HuH-7.5 (cell line): ENCODE measurements around the gene ARHGEF40.

Source experiments
- DNase-seq: peaks from one replicate; pipeline ENCODE4 v3.0.0; 2011; ENCODE audit warnings: low spot score

Gene ARHGEF40

DNA sequence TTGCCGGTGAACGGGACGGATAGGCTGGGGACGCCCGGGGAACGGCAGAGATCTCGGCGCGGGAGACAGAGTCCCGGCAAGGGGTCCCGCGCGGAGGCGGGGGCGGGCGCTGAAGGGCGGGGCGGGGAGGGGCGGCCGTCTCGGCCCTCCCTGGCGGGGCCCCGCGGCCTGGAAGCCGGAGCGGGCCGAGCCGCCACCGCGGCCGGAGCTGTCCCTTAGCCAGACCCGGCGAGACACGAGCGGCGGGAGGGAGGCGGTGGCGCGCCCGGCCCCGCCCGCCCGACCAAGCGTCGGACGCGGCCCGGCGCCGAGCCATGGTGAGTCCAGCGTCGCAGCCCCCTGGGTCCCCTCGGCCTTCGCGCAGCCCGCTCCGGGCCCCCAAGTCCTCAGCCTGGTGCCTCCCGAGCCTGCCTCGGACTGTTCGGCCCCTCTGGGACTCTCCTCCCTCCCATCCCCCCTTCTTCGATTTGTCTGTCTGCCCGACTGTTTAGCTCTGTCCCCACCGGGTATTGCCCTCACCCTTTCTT is at the start of gene ARHGEF40:
Gene ARHGEF40 (plus strand): TSS at position 222 of the 527 bp plus-strand sequence. CDS start 93 bp downstream, at position 315.
- DNase-seq, result peak; percentile 63

DNA sequence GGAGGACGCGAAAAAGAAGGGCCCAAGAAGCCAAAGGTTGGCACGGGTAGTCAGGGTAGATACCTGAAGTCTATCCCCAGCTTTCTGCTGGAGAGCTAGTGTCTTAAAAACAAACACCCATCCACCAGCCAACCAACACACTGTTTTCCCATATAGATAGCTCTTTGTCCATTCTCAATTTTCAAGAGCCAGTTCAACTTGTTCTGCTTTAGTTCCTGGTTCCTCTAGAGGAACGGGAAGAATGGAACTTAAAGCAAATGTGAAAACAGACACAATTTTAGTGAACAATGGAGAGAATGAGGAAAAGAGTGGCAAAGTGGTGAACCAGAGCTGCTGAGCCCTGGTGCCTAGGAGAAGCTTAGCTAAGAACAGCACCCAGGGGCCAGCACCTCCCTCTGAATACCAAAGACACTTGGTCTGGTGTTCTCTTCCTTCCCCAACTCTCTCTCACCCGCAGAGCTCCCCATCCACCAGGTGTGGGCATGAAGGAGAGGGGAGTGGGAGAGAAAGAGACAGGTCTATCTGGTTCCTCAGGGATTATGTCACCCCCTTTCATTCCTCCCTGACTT is 49.0 kb upstream of the ARHGEF40 start:
- no peak for DNase-seq

DNA sequence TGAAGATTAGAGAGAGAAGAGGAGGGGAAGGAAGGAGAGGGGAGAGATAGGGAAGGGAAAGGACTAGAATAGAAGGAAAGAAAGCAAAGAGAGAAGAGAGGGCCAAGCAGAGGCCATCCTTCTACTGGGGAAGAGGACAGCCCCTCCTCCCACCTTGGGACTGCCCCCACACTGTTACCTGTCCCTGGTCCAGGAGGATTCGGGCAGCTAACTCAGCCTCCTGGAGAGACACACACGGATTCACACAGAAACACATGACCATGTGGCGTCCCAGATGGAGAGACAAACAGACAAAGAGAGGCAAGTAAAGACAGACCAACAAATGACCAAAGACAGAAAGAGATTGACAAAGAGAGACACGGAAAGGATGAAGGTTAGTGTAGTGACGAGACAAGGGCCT is 47.4 kb upstream of the ARHGEF40 start:
- no peak for DNase-seq

DNA sequence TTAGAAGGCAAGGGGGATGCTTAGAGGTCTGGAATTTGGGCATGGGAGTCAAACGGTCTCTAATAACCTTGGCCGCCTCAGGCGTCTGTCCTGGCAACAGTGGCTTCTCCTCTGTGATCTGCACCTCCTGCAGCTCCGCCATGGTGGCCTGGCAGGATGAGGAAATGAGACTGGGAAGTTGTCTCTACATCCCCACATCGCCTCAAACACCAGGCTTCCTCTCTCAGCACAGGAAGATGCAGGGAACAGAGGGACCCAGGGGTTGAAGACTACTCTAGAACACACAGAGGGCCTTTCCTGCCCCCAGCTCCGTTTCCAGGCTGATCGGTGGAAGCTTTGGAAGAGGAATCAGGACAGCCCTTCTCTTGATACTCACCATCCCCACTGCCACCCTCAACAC is 46.9 kb upstream of the ARHGEF40 start:
- DNase-seq, result no peak

DNA sequence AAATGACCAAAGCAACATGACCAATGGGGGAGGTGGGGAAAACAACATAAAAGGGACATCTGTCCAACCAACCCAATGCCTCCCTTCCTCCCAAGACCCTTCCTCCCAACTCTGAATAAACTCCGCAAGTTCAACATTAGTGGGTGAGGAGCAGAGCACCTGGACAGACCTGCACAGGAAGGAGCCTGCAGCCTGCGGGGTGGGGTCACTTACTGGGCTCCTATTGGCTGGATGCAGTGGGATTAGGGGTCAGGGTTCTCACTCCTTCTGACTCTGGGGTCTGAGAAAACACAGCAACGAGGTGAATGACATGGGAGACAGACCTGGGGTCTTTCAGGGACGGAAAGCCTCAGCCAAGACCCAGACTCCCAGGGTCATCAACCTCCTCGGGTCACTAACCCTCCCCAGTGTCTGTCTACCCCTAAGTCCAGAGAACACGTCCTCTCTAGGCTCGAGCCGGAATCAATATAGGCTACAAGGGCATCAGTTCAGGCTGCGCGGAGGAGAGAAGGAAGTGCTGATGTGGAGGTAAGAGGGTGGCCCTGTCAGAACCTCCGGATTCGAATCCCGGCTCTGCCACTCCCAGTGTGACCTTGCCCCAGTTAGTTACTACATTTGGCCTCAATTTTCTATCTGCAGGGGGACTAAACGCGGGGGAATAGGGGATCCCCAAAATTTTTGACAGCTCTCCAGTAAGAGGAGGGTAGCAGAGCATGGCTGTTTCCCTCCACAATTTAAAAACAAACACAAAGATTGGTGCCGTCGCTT is 46.1 kb upstream of the ARHGEF40 start:
- peak; percentile 43 for DNase-seq

DNA sequence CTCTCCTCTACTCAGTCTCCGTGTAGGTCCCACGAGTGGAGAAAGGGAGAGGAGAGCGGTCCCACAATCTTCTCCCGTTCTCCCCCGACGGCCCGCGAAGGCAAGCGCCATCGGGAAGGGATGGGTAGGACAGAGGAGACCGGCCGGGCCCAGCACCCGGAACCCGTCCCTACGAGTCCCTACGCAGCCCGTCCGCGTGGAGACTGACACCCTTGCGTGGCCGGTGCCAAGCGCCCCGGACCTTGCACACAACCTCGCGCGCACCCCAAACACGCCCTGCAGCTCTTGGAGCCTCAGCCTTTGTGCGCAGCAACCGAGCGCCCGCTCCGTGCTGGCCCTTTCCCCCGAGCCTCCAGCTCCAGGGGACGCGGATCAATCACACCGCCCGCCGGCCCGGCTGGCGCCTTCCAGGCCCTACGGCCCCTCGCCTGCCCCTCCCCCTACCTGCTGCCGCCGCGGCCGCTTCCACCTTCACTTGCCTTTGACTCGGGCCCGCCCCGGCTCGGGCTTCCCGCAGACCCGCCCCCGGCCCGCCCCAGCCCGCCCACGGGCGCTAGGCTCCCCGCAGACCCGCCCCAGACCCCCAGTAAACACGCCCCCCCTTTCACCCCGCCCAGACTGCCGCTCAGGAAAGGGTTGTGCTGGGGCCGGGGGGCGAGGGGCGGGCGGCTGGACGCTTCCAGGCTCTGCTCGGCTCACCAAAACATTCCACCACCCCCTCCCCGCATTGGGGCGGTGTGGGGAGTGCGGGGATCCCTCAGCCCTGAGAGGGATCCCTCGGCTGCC is 45.3 kb upstream of the ARHGEF40 start, which contains the start of gene NDRG2:
Gene NDRG2 (minus strand): TSS at position 477 of the 786 bp plus-strand sequence. CDS start 1,746 bp downstream, outside the sequence.
- peak; percentile 81 for DNase-seq

DNA sequence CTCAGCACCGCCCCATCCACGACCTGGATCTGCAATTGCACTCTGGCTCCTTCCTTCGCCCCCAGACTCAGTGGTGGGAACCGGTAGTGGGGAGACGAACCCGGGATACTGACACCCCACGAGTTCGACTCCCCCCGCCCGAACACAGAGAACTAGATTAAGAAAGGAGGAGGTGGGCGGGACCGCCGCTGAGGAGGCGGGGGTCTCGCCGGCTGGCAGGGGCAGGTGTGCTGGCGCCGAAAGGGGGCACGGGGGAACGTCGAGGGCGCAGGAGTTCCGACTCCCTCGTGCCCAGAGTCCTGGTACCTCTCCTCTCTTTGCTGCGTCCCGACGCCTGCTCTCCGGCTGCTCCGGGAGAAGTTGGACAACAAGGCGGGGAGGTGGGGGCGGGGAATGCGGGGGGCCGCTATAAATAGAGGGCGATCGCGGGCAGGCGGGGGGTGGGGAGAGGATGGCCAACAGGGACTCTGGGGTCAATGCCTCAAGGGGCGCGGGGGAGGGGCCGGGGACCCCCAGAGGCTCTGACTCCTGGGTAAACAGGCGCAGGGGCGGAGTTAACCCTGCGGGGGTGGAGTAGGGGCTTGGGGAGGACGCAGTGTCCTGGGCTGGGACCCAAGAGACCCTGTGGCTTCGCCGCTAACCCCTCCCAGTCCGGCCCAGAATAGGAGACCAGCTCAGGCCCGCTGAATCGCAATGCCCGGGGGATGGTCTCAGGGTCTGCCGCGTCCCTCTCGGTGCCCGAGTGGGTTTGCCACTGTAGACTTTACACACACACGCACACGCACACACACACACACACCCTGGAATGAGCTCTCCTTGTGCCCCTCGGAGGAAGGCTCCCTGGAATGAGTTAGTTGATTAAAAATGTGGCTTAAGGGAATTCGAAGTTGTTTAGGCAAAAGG is 44.5 kb upstream of the ARHGEF40 start:
- no peak for DNase-seq

DNA sequence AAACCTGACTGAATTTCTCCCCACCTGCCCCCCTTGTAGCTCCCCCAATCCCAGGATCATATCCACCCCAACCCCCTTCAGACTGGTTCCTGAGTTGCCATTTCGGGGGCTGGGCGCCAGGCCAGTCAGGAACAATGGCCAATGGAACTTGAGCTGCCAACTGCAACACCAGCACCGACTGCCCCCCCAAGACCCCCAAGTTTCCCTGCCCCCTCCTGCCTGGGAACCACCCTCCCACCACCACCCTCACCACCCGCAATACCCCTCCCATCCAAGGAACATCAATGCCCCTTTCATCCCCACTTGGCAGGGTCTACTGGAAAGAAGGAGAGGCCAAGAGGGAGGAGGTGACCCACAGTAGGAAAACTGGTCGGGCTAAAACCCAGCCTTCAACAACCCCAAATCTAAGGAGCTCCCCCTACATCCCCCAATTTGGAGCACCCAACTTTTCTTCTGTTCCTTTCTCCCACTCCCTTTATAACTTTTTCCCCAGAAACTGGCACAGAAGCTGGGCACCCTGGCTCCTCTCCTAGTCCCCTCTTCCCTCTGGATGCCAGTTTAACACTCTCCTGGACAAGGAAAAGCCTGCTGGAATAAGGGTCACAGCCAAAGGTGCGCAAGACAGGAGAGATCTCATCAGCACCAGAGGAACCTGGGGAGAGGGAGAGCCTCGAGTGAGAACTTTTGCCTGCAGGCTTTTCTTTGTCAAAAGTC is 43.7 kb upstream of the ARHGEF40 start:
- no peak for DNase-seq

DNA sequence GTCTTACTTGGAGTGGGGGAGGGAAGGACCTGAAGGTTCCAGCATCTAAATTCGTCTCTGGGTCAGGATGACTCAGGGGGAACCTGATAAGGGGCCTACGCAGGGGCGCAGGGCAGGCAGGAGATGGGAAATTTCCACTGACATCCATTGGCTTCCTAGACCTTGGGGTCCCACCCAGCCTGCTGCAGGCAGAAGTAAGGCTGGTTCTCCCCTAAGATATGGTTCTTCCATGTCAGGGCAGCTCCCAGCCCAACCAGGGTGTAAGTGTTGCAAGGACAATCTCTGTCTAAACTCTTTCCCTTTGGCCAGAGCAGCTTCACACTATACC is 43.2 kb upstream of the ARHGEF40 start:
- DNase-seq, result no peak

DNA sequence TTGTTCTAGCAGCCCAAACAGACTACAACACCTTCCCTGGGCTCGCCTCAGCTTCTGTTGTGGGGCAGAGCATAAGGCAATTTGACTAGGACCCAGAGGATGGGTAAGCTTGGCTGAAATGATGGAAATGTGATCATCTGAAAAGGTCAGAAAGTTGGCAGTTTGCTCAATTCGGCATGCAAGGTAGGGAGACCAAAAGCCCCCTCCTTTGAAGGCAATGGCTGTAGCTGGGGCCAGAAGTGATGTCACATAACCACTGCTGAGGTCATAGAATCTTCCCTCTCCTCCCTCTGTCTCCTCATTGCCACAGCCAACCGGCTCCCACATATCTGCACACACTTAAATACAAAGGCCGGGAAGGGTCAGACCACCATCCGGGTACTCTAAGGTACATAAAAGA is 40.2 kb upstream of the ARHGEF40 start, which contains the start of gene TPPP2:
Gene TPPP2 (plus strand): TSS at position 301 of the 400 bp plus-strand sequence. CDS start 365 bp downstream, outside the sequence.
- no peak for DNase-seq

DNA sequence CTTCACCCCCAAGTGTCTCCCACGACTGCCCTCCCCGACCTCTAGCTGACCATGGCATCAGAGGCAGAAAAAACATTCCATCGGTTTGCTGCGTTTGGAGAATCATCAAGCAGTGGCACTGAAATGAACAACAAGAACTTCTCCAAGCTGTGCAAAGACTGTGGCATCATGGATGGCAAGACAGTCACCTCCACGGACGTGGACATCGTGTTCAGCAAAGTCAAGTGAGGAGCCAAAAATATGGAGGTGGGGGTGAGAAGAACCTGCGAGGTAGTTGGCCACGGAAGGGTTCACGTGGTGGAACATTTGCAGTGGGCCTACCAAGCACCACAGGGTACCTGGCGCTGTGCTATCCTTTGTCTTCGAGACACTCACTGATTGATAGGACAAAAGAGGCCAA is 39.6 kb upstream of the ARHGEF40 start:
- DNase-seq, result no peak

DNA sequence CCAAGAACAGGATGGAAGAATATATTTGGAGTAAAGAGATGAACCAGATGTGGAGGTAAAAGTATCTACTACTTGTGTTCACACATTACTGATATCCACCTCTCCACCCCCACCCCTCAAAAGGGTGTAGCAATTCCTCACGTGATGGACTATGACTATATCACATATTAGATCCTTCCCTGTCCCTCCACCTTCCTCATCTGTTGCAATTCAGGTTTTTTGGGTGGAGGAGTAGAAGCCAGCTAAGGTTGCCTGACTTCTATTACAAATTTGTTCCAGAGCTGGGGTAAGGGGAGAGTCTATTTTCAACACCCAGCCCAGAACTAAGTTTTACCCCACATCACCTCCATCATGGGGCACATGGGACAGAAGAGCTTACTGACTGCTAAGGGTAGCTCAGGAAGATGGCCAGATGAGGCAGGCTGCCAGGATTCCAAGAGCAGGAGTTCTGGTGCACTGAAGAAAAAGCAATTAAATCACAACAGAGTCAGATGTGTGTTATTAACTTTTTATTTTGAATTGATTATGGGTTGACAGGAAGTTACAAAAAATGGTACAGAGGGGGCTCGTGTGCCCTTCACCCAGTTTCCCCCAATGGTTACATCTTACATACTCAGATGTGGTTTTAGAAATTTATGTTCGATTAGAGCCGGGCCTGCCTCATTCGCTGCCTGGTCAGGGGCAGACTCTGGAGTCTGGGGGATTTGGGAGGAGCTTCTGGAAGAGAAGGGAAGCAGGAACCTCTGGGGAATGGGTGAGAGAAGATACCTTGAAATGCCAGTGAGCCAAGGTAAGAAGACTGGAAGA is 37.6 kb upstream of the ARHGEF40 start:
- no peak for DNase-seq

DNA sequence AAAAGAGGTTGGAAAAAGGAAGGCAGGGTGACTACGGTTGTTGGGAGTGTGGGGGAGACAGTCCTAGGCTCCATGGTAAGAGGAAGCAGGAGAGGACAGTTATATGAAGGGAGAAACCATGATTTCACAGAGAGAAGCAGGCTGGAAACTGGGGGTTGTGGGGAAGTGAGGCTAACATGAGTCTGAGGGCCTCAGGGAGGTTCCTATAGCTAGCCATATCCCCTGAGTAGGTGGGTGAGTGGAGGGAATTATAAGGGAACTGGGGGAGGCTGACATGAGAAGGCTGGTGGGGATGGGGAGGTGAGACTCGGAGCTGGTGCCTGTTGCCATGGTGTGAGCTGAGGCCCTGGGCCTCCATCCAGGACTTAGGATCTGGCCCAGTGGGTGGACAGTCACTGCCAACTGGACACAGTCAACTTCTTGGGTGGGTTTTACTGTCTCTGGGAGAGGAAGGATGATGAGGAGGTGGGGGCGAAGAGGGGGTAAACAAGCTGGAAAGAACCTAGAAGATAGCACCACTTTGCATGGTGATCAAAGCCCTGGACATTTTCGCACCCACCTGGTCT is 36.9 kb upstream of the ARHGEF40 start:
- DNase-seq, result no peak

DNA sequence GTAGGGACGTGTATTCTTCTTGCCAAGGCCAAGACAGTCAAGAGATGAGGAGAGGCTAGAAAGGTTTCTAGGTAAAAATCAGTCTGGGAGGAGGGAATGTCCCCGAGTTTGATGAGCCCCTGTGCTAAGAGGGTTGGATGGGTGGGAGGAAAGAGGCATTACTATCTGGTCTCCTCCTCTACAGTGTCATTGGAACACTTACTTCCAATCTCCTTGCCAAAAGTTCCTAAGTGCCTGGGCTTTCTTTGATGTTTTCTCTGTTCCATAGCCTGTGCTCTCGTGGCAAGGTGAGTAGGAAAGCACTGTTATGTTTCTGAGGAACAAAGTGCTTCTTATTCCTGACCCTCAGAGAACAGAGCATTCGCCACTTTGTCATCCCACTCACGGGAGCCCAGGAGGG is 35.4 kb upstream of the ARHGEF40 start, which contains the start of gene RNASE13:
Gene RNASE13 (minus strand): TSS at position 101 of the 400 bp plus-strand sequence. CDS start 519 bp downstream, outside the sequence.
- DNase-seq, result no peak

DNA sequence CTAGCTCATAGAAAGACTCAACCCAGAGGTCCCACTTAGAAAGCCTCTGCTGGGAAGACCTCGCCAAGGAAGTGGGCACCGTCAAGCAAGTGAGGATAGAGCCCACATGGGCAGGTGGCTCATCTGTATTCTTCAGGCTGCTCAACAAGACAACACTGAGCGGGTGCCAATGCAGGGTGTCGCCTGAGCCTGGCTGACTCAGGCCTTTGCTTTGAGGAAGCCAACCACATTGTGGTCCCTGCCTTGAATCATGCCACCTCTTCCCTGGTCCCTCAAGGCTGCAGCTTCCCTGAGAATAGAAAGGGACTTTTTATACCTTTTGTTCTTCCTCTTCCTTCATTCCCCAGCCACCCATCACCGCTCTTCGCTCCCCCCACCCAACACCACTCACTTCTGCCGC is 33.4 kb upstream of the ARHGEF40 start:
- DNase-seq, result no peak

DNA sequence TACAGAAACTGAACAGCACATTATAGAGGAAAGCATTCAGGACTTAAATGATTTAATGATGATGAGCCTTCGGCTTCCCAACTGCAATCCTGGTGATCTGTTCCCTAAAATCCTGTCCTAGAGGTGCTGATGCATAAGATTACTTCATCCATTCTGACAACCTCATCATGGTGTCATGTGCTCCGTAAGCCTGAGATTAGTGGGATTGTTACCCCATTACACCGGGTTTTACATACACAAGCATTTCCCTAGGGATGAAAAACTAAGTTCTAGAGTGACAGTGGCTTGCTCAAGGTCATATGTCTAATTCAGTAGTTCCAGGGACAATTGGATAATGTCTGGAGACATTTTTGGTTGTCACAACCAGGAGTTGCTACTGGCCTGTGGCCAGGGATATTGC is 32.9 kb upstream of the ARHGEF40 start:
- no peak for DNase-seq

DNA sequence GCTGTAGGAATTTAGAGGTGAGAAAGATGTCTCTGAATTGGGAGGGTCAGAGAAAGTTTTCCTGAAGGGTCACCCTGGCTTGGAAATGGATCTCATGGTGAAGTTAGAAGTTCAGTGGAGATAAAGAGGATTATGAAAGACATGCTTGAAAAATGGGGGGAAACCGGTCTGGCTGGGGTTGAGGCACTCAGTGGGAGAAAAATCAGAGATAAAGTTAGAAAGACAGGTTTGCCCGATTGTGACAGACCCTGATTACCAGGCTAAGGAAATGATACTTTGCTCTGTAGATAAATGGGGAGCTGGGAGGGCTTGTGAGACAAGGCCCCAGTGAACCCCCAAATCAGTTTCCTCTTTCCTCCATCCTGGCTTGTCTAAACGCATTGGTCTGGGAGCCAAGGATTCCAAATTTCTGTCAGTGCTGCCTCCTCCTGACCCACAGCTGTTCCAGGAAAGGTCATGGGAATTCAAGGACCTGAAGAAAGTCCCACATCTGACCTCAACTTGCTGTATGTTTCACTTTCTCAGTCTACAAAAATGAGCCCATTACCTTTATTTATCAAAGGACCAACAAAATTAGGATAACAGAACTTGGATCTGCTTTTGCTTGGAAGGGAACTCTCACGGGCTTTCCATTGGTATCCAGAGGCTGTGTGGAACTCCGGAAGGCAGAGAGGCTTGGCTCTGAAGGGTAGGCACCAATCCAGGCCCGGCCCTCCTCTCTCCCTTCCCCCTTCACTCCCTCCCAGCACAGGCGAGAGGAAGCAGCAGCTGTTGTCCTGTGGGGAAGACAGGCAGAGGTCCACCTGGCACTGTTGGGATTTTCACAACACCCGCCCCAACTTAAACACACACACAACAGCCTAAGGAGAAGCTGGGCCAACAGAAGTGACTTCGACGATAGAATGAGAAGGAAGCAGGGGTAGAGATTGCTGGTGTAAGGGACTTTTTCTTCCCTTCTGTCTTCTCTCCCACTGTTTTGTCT is 31.4 kb upstream of the ARHGEF40 start:
- no peak for DNase-seq
